ENCODE measurements around the gene AQP2.

DNA sequence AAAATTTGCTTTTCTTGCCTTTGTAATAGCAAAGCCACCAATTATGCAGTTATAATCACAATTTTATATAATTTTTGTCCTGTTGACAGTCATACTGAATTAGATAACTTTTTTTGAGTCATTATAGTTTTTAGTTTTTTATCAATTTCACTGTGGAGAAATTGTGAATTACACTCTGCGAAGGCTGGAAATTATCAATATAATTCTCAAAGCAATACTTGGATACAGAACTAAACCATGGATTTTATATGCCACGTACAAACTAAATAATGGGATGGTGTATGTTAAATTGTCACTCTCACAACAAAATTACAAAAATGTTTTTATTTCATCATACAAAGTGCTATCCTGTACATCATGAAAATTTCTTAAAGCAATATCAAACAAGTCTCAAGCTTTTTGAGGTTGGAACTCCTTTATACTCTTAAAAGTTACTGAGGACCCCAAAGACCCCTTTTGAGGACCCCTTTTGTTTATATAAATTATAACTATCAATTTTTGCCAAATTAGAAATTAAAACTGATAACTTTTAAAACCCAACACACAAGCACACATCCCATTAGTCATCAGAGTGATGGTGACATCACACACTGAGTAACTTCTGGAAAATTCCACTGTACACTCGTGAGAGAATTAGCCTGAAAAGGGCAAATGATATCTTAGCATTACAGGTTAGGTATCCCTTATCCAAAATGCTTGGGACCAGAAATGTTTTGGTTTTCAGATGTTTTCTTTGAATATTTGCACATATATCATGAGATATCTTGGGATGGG is 19.8 kb upstream of the AQP2 start:
- TF ChIP-seq, protein P1, sequence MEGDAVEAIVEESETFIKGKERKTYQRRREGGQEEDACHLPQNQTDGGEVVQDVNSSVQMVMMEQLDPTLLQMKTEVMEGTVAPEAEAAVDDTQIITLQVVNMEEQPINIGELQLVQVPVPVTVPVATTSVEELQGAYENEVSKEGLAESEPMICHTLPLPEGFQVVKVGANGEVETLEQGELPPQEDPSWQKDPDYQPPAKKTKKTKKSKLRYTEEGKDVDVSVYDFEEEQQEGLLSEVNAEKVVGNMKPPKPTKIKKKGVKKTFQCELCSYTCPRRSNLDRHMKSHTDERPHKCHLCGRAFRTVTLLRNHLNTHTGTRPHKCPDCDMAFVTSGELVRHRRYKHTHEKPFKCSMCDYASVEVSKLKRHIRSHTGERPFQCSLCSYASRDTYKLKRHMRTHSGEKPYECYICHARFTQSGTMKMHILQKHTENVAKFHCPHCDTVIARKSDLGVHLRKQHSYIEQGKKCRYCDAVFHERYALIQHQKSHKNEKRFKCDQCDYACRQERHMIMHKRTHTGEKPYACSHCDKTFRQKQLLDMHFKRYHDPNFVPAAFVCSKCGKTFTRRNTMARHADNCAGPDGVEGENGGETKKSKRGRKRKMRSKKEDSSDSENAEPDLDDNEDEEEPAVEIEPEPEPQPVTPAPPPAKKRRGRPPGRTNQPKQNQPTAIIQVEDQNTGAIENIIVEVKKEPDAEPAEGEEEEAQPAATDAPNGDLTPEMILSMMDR (IDR thresholded peaks at IDR 0.05; ENCODE audit: low read depth, low read length, poor library complexity, severe bottlenecking), result no peak
- no peak for TF ChIP-seq EZH2phosphoT487 (IDR thresholded peaks at IDR 0.05; ENCODE audit: borderline replicate concordance, low read length)
